K562 (cell line): ENCODE measurements around the gene TRIM27. TPM values are rescaled to one million over a fixed set of nuclear protein-coding genes. Genes with fewer than 3 reads are reported as not detected.

Source experiments
- ATAC-seq: fragments of 200-7000 bp; cut with Tn5 transposase; 3 replicates; pipeline ENCODE4 v1.9.1; 2020; ENCODE audit warnings: moderate library complexity
- BruUV-seq: library from RNA; stranded (reverse); fragments of 400-500 nt; replicated peaks from 2 replicates; lab custom pipeline; 2021; lab: Mats Ljungman, UMichigan
- CTCF ChIA-PET: fragments of 300-600 bp; formaldehyde crosslinking; extraction: SDS; loops from one replicate; lab custom pipeline; 2021; ENCODE audit warnings: low intra/inter-chr PET ratio; lab: Yijun Ruan, JAX
- POLR2A ChIA-PET: fragments of 300-600, 350-650 bp; sonication (Branson Sonifier 250); formaldehyde crosslinking; extraction: SDS; loops from one replicate; lab custom pipeline; 2021; ENCODE audit warnings: antibody characterized with exemption, inconsistent platforms; lab: Yijun Ruan, JAX
- DNase-seq, 4 experiments: peaks; one replicate each; pipeline versions ENCODE4 v3.0.0 to v3.0.0-alpha.2; 2011 to 2018; ENCODE audit warnings: low spot score in 3 of 4, mixed read lengths in 3 of 4; ENCODE audit errors: extremely low read depth in 1 of 4
- FAIRE-seq: peaks from 2 replicates; lab custom pipeline; 2011; peaks lifted over from hg19 to GRCh38; lab: Jason Lieb, UNC
- H2AFZ ChIP-seq: 2 replicates; pipeline ENCODE4 v1.6.0; 2011; ENCODE audit warnings: low read depth, low read length, control low read depth, inconsistent platforms
- H3K27ac ChIP-seq: fragments of 200-600 bp; 3 replicates; pipeline ENCODE4 v1.8.0; 2011; ENCODE audit warnings: low read depth, mild to moderate bottlenecking, control low read depth, inconsistent platforms, low read length, moderate library complexity, mixed read lengths; ENCODE audit errors: extremely low read depth
- H3K27me3 ChIP-seq, 2 experiments: fragments of 300-600 bp in 1 of 2; 2 replicates in 1 of 2; 3 replicates in 1 of 2; pipeline versions ENCODE4 v1.6.0 to v1.8.0; 2011; ENCODE audit warnings: inconsistent platforms in 2 of 2, low read length in 2 of 2, mild to moderate bottlenecking in 1 of 2, mixed read lengths in 1 of 2, moderate library complexity in 1 of 2; ENCODE audit not compliant: control insufficient read depth in 2 of 2, insufficient read depth in 2 of 2
- H3K36me3 ChIP-seq: fragments of 300-600 bp; 3 replicates; pipeline ENCODE4 v1.8.0; 2011; ENCODE audit warnings: mild to moderate bottlenecking, low read length, inconsistent platforms; ENCODE audit not compliant: control insufficient read depth, insufficient read depth
- H3K4me1 ChIP-seq, 2 experiments: fragments of 200-600 bp in 1 of 2; replicated peaks in 1 of 2; 2 replicates in 1 of 2; 3 replicates in 1 of 2; pipeline versions ENCODE4 v1.5.1 to v1.8.0; 2011; ENCODE audit warnings: inconsistent platforms in 2 of 2, low read length in 2 of 2, mild to moderate bottlenecking in 1 of 2, mixed read lengths in 1 of 2, moderate library complexity in 1 of 2; ENCODE audit not compliant: control insufficient read depth in 2 of 2, insufficient read depth in 2 of 2
- H3K4me2 ChIP-seq: 2 replicates; pipeline ENCODE4 v1.6.1; 2011; ENCODE audit warnings: low read length, control low read depth, inconsistent platforms, mixed read lengths; ENCODE audit not compliant: insufficient read depth
- H3K4me3 ChIP-seq: fragments of 200-600 bp; sonication (generic), shearing (Covaris generic); 2 replicates; pipeline ENCODE4 v1.5.1; 2016; ENCODE audit warnings: control low read depth, inconsistent platforms
- H3K79me2 ChIP-seq: fragments of 200-600 bp; 3 replicates; pipeline ENCODE4 v1.8.0; 2011; ENCODE audit warnings: low read length, inconsistent platforms; ENCODE audit not compliant: control insufficient read depth, insufficient read depth
- H3K9ac ChIP-seq, 2 experiments: 2 replicates each; pipeline versions ENCODE4 v1.6.0 to v1.6.1; 2011; ENCODE audit warnings: low read depth in 2 of 2, low read length in 2 of 2, control low read depth in 1 of 2, inconsistent platforms in 1 of 2, mild to moderate bottlenecking in 1 of 2, mixed read lengths in 1 of 2; ENCODE audit not compliant: insufficient read depth in 1 of 2
- H3K9me1 ChIP-seq: one replicate; pipeline ENCODE4 v1.6.0; 2011; ENCODE audit warnings: inconsistent platforms, mild to moderate bottlenecking, low read length, moderate library complexity; ENCODE audit not compliant: control insufficient read depth, insufficient read depth
- H3K9me3 ChIP-seq: replicated peaks from 2 replicates; pipeline ENCODE4 v1.5.1; 2011; ENCODE audit warnings: low read depth, low read length, inconsistent platforms; ENCODE audit not compliant: control insufficient read depth, insufficient read depth
- H4K20me1 ChIP-seq: replicated peaks from 2 replicates; pipeline ENCODE4 v1.6.1; 2011; ENCODE audit warnings: low read length, inconsistent platforms, mixed read lengths; ENCODE audit not compliant: control insufficient read depth, insufficient read depth
- KDM1A ChIP-seq, 2 experiments: fragments of 450-650 bp; IDR thresholded peaks; 2 replicates each; pipeline ENCODE4 v1.6.1; 2016; ENCODE audit warnings: mild to moderate bottlenecking in 2 of 2
- L3MBTL2 ChIP-seq: fragments of 450-650 bp; IDR thresholded peaks from 2 replicates; pipeline ENCODE4 v1.6.1; 2016; ENCODE audit warnings: mild to moderate bottlenecking, moderate library complexity
- MECOM ChIP-seq: fragments of 250-450 bp; sonication (Bioruptor Pico); IDR thresholded peaks from 2 replicates; pipeline ENCODE4 v1.8.0; 2022; ENCODE audit warnings: inconsistent platforms
- MTA3 ChIP-seq: fragments of 450-650 bp; formaldehyde crosslinking; IDR thresholded peaks from 2 replicates; pipeline ENCODE4 v1.6.1; 2017; ENCODE audit warnings: mild to moderate bottlenecking, borderline replicate concordance
- RAD21 ChIP-seq, 2 experiments: fragments of 250-450 bp in 1 of 2; fragments of 450-650 bp in 1 of 2; sonication (Bioruptor Pico) in 1 of 2; formaldehyde crosslinking in 1 of 2; IDR thresholded peaks in 1 of 2; conservative IDR thresholded peaks in 1 of 2; 2 replicates each; pipeline versions ENCODE4 v1.4.0 to v1.8.0; 2020 to 2022; ENCODE audit warnings: mild to moderate bottlenecking in 2 of 2, moderate library complexity in 1 of 2
- WGBS: fragments of 100-300 bp; shearing (Covaris generic); methylation state at CpG from one replicate; pipeline ENCODE4 v1.1.6; 2016; ENCODE audit warnings: low coverage, mixed read lengths; ENCODE audit not compliant: insufficient coverage; ENCODE audit errors: missing lambda C conversion rate; 5-methylcytosine and 5-hydroxymethylcytosine counted together
- in situ Hi-C: fragments of 300-500 bp; cut with MboI; formaldehyde crosslinking; loops from 4 replicates; pipeline ENCODE4 v1.15.0; 2018; ENCODE audit warnings: inconsistent platforms, mixed read lengths
- intact Hi-C: fragments of 100-400 bp; cut with micrococcal nuclease; formaldehyde crosslinking; loops from 2 replicates; pipeline ENCODE4 v1.14.2; 2022
- polyA plus RNA-seq, 8 experiments: library from polyadenylated mRNA; depleted of rRNA in 4 of 8; stranded (reverse) in 5 of 8; unstranded in 3 of 8; fragments of >200 nt; fragmentation: Nextera tagmentation in 2 of 8; fragmentation: Illumina TruSeq in 1 of 8; extraction: Ambion mirVana in 2 of 8; extraction: Trizol in 1 of 8; gene quantifications; 2 replicates each; pipeline versions ENCODE4 v1.2.1 to v1.2.3, GENCODE V29; 2011 to 2014; ENCODE audit warnings: inconsistent platforms in 1 of 8, missing spikeins in 1 of 8
- total RNA-seq, 7 experiments: library from RNA; depleted of rRNA in 6 of 7; stranded (reverse); fragments of >200 nt in 6 of 7; fragmentation: Illumina TruSeq in 2 of 7; extraction: Trizol in 2 of 7; gene quantifications; 2 replicates each; pipeline versions ENCODE4 v1.2.1 to v1.2.3, GENCODE V29; 2011 to 2021; ENCODE audit warnings: low replicate concordance in 1 of 7
- TF ChIP-seq, protein P1 (sequence below), 3 experiments: IDR thresholded peaks in 2 of 3; conservative IDR thresholded peaks in 1 of 3; 2 replicates each; pipeline ENCODE4 v1.5.1; 2011 to 2012; ENCODE audit warnings: low read length in 3 of 3, mild to moderate bottlenecking in 3 of 3, control low read depth in 2 of 3, improper control_type of control experiment in 1 of 3, inconsistent platforms in 1 of 3, low read depth in 1 of 3, mixed read lengths in 1 of 3, moderate library complexity in 1 of 3; ENCODE audit not compliant: insufficient read depth in 2 of 3
- TF ChIP-seq, protein P2 (sequence below): IDR thresholded peaks from 2 replicates; pipeline ENCODE4 v1.6.1; 2011; ENCODE audit warnings: borderline replicate concordance, low read depth, mild to moderate bottlenecking, moderate library complexity, low read length; ENCODE audit not compliant: insufficient read depth, poor library complexity, severe bottlenecking

TRIM27 gene
- total and polyA plus RNA-seq, 9 of the 15 experiments (the other 6 are each of a cell fraction or from before 2014, with no cell fraction given) = 37.7 to 235 (median 122) TPM

DNA sequence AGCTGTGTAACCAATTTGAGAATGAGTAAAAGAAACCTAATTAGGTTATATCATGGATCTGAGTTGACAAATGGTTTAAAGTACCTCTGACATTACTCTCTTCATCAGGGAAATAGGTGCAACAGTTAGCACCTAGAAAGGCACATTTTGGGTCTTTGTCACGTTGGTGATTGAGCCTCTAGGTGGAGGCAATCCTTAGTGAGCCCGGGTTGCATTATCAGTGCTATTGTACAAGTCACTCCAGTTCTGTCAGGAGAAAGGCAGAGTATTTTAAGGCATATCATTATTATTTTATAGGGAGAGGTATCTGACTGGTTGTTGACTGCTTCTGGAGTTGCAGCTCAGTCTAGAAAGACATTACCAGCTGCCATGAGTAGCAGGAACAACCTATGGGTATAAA lies 54.9 kb downstream of the TRIM27 start:
- Histone ChIP-seq H3K4me1 (peaks cover 14 to 19% of the 10 kb centered on the region in 2 experiments; a peak in 4 of 5 replicates), H3K27ac (no peak overlapping the region), H3K4me3 (no peak overlapping the region), H3K9me3 (peaks cover 8% of the 10 kb centered on the region), H4K20me1 (no peaks in the 10 kb centered on the region), H3K4me2 (no peak overlapping the region), H2AFZ (peak overlapping the region; percentile 57), H3K9ac (no peak overlapping the region), H3K36me3 (no peaks in the 10 kb centered on the region), H3K79me2 (no peaks in the 10 kb centered on the region), H3K27me3 (no peaks in the 10 kb centered on the region), H3K9me1 (no peaks in the 10 kb centered on the region)
- intact Hi-C loops (no loop called here), in situ Hi-C loops (no loop called here)
- ChIA-PET CTCF (no interaction called here), POLR2A (no interaction called here)
- FAIRE-seq = peak; percentile 37
- peak in 1 of 4 experiments; percentile 51 for DNase-seq
- peak; percentile 25; the same call in 1 of the 3 replicates for ATAC-seq
- 10% methylated on average over 2 of the region's 2 CpGs for WGBS
- TF ChIP-seq L3MBTL2 = peak; percentile 46; the same call in 1 of the 2 replicates
- TF ChIP-seq KDM1A (IDR thresholded peaks at IDR 0.05) = no peak
- TF ChIP-seq RAD21 (CRISPR knock-in tag; conservative IDR thresholded peaks at IDR 0.05 in 1 of 2, IDR thresholded peaks at IDR 0.05 in 1 of 2) = peak; percentile 15 to 49; a peak in 2 of 4 replicates
- no peak for TF ChIP-seq MECOM
- TF ChIP-seq, protein P1, sequence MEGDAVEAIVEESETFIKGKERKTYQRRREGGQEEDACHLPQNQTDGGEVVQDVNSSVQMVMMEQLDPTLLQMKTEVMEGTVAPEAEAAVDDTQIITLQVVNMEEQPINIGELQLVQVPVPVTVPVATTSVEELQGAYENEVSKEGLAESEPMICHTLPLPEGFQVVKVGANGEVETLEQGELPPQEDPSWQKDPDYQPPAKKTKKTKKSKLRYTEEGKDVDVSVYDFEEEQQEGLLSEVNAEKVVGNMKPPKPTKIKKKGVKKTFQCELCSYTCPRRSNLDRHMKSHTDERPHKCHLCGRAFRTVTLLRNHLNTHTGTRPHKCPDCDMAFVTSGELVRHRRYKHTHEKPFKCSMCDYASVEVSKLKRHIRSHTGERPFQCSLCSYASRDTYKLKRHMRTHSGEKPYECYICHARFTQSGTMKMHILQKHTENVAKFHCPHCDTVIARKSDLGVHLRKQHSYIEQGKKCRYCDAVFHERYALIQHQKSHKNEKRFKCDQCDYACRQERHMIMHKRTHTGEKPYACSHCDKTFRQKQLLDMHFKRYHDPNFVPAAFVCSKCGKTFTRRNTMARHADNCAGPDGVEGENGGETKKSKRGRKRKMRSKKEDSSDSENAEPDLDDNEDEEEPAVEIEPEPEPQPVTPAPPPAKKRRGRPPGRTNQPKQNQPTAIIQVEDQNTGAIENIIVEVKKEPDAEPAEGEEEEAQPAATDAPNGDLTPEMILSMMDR (IDR thresholded peaks at IDR 0.05 in 2 of 3, conservative IDR thresholded peaks at IDR 0.05 in 1 of 3; ENCODE audit: insufficient read depth in 2 of 3, low read depth in 1 of 3, low read length in 3 of 3) = peak; percentile 26 to 46 (median 27); a peak in 4 of 6 replicates
- TF ChIP-seq, protein P2, sequence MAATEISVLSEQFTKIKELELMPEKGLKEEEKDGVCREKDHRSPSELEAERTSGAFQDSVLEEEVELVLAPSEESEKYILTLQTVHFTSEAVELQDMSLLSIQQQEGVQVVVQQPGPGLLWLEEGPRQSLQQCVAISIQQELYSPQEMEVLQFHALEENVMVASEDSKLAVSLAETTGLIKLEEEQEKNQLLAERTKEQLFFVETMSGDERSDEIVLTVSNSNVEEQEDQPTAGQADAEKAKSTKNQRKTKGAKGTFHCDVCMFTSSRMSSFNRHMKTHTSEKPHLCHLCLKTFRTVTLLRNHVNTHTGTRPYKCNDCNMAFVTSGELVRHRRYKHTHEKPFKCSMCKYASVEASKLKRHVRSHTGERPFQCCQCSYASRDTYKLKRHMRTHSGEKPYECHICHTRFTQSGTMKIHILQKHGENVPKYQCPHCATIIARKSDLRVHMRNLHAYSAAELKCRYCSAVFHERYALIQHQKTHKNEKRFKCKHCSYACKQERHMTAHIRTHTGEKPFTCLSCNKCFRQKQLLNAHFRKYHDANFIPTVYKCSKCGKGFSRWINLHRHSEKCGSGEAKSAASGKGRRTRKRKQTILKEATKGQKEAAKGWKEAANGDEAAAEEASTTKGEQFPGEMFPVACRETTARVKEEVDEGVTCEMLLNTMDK = peak; percentile 4
- TF ChIP-seq MTA3 = 0 out of 2 replicates have a peak, but pooled peaks have one; percentile 22
- BruUV-seq = no TSS peak
